HEK293 (cell line): ENCODE measurements around the gene SLC35A2.

Experiments
- YY1 ChIP-seq: fragments of 450-650 bp; formaldehyde crosslinking; IDR thresholded peaks from 2 replicates; pipeline ENCODE4 v1.5.1; 2018; ENCODE audit warnings: missing biosample characterization, missing genetic modification characterization
- ZNF274 ChIP-seq, 2 experiments: fragments of 200-500 bp in 1 of 2; fragments of 450-650 bp in 1 of 2; sonication (Bioruptor generic) in 1 of 2; formaldehyde crosslinking in 1 of 2; IDR thresholded peaks; 2 replicates each; pipeline versions ENCODE4 v1.5.1 to v1.6.1; 2014 to 2016; ENCODE audit warnings: borderline replicate concordance in 1 of 2, inconsistent platforms in 1 of 2, low read length in 1 of 2, missing biosample characterization in 1 of 2, missing genetic modification characterization in 1 of 2
- ZNF600 ChIP-seq: fragments of 450-650 bp; formaldehyde crosslinking; IDR thresholded peaks from 2 replicates; pipeline ENCODE4 v1.5.1; 2016; ENCODE audit warnings: missing biosample characterization, missing genetic modification characterization
- TF ChIP-seq, protein P1 (sequence below): fragments of 450-650 bp; formaldehyde crosslinking; IDR thresholded peaks from 2 replicates; pipeline ENCODE4 v1.5.1; 2016; ENCODE audit warnings: missing biosample characterization, missing genetic modification characterization
- TF ChIP-seq, protein P2 (sequence below): fragments of 450-650 bp; formaldehyde crosslinking; IDR thresholded peaks from 2 replicates; pipeline ENCODE4 v1.5.1; 2016; ENCODE audit warnings: missing biosample characterization, missing genetic modification characterization

DNA sequence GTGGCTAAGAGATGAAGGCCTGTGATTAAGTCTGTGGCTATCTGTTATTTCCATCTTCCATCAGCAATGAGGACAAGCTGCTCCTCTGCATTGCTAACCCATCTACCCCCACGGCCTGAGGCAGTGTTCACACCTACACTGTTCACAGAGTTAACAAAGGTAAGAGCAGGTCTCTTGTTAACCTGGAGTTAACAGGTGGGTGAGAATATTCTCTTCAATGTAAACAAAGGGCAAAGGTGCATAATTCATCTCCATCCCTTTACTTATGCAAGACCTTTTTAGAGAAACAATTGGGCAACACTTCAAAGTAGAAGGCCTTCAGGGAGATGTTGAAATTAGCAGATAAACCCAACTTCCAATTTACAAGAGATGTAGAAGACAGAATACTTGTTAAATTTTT is 2.8 kb downstream of the SLC35A2 start:
- TF ChIP-seq YY1 (no peak), ZNF274 (IDR thresholded peaks at IDR 0.05; ENCODE audit: low read length) (no peak), ZNF274 (tag by site-specific recombination; IDR thresholded peaks at IDR 0.05; ENCODE audit: borderline replicate concordance) (no peak), ZNF600 (tag by site-specific recombination) (no peak)
- TF ChIP-seq, protein P1, sequence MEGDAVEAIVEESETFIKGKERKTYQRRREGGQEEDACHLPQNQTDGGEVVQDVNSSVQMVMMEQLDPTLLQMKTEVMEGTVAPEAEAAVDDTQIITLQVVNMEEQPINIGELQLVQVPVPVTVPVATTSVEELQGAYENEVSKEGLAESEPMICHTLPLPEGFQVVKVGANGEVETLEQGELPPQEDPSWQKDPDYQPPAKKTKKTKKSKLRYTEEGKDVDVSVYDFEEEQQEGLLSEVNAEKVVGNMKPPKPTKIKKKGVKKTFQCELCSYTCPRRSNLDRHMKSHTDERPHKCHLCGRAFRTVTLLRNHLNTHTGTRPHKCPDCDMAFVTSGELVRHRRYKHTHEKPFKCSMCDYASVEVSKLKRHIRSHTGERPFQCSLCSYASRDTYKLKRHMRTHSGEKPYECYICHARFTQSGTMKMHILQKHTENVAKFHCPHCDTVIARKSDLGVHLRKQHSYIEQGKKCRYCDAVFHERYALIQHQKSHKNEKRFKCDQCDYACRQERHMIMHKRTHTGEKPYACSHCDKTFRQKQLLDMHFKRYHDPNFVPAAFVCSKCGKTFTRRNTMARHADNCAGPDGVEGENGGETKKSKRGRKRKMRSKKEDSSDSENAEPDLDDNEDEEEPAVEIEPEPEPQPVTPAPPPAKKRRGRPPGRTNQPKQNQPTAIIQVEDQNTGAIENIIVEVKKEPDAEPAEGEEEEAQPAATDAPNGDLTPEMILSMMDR (tag by site-specific recombination) = no peak
- TF ChIP-seq, protein P2, sequence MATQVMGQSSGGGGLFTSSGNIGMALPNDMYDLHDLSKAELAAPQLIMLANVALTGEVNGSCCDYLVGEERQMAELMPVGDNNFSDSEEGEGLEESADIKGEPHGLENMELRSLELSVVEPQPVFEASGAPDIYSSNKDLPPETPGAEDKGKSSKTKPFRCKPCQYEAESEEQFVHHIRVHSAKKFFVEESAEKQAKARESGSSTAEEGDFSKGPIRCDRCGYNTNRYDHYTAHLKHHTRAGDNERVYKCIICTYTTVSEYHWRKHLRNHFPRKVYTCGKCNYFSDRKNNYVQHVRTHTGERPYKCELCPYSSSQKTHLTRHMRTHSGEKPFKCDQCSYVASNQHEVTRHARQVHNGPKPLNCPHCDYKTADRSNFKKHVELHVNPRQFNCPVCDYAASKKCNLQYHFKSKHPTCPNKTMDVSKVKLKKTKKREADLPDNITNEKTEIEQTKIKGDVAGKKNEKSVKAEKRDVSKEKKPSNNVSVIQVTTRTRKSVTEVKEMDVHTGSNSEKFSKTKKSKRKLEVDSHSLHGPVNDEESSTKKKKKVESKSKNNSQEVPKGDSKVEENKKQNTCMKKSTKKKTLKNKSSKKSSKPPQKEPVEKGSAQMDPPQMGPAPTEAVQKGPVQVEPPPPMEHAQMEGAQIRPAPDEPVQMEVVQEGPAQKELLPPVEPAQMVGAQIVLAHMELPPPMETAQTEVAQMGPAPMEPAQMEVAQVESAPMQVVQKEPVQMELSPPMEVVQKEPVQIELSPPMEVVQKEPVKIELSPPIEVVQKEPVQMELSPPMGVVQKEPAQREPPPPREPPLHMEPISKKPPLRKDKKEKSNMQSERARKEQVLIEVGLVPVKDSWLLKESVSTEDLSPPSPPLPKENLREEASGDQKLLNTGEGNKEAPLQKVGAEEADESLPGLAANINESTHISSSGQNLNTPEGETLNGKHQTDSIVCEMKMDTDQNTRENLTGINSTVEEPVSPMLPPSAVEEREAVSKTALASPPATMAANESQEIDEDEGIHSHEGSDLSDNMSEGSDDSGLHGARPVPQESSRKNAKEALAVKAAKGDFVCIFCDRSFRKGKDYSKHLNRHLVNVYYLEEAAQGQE (tag by site-specific recombination) = no peak
